Glomerular visceral epithelial cell (primary cell): ENCODE data around the gene CEP104.

Experiments used
- DNase-seq: peaks from one replicate; pipeline ENCODE4 v3.0.0-alpha.2; 2016; ENCODE audit errors: extremely low spot score

The CEP104 gene

DNA sequence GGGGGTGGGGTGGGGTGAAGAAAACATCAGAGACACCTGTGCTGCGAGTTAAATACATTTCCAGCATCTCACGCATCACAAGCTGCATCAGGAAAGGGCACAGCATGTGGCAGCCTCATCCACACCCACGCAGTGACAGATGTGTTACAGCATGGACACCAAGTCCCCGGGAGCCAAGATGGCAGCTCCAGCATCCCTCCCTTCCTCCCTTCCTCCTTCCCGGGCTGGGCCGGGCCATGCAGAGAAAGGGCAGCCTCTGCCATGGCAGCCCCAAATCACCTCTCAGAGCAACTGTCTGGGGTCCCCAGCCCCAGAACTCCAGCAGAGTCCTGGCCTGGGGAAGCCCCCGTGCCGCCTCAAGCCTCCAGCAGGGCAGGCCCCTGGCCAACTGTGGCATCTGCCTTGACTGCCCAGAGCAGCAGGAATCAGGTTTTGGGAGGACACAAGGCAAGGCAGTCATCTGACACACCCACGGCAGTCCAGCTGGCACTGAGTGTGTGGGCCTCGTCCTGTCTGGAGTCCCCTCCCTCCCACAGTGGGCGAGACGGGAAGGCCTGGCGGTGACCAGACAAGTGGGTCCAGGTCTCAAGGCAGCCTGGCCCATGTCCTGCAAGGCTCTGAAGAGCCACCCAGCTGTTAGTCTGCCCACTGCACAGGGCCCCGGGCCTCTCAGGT lies 78.3 kb downstream of the CEP104 start:
- DNase-seq, result no peak

DNA sequence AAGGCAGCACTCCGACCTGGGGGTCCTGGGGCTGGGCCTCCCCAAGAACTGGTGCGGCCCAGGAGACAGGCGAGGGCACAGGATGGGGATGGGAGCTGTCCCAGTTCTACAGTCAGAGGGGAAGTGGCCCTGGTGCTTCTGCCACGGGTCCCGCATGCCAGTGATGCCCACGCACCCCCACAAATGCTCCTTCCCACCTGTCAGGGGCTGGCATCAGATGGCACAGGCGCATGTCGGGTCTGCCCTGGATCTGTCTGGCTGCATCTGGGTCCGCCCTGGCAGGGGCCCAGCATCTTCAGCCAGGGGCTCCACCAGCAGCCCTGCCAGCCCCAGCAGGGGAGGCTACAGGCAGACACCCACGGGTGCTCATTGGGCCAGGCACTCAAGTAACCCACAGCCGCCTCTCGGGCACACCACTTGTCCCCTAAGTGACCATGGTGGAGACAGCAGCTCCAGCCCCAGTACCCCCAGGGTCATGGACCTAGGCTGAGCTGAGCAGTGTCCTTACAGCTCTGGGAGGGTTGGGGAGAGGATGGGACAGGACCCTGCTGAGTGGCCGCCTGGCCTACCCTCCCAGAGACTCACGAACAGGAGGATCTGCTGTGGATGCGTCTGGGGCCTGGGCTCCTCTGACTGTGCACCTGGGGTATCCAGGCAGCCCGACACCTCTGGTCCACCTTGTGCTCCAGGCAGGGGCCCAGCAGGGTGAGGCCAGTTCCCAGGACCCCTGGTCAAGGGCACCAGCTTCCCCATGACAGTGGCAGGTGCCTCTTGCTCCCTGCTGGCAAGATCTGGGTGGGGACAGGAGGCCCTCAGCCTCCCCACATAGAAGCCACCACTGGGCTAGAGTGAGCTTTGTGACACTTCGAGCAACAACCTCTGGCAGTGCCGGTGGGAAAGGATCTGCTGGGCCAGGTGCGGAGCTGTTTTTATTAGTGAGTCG lies 79.1 kb downstream of the CEP104 start:
- DNase-seq, result no peak

DNA sequence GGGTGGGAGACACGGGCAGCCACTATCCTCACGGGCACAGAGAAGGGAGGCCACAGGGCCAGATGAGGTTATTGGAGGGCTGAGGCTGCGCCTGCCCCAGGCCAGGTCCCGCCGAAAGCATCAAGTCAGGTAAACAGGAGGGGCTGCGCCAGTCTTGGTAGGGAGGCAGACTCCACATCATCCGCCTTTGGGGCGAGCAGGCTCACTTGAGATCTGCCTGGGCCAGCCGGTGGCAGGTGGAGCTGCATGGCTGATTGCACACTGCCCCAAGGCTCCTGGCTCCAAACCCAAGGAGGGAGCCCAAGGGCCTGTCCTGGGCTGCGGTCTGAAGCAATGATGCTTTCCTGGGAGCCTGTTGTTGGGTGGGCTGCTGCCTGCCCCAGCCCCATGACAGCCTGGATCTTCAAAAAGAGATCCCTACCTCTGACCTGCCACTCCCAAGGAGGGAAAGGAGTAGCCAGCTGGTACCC lies 79.9 kb downstream of the CEP104 start:
- no peak for DNase-seq

DNA sequence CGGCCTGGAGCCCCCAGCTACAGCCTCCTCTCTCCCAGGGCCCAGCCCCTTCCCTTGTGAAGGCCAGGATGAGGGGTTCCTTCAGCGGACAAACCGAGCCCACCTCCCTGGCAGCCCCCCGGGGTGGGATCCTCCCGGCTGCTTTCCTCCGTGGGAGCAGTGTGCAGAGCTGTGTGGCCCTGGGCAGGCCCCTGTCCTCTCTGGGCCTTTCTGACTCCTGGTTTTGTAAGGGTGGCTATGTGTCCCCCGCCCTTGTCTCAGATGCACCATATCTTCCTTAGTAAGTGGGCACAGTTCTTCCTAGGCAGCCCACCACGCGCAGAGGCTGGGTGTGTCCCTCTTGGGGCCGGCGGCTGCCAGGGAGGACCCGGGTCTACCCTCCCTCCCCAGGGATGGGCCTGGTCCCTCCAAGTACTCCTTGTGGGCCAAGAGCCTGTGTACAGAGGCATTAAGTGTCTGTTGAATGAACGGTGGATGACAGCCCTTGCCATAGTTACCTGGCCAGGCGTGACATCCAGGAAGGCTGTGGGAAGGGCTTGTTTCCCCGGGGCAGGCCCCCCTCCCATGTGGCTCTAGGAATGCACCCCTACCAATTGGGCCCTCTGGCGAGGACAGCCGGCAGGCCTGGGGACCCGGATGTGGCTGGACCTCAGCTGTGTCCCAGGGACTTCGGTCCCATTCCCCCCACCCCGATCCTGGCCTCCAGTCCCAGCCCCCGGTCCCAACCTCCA lies 80.6 kb downstream of the CEP104 start:
- DNase-seq, result no peak

DNA sequence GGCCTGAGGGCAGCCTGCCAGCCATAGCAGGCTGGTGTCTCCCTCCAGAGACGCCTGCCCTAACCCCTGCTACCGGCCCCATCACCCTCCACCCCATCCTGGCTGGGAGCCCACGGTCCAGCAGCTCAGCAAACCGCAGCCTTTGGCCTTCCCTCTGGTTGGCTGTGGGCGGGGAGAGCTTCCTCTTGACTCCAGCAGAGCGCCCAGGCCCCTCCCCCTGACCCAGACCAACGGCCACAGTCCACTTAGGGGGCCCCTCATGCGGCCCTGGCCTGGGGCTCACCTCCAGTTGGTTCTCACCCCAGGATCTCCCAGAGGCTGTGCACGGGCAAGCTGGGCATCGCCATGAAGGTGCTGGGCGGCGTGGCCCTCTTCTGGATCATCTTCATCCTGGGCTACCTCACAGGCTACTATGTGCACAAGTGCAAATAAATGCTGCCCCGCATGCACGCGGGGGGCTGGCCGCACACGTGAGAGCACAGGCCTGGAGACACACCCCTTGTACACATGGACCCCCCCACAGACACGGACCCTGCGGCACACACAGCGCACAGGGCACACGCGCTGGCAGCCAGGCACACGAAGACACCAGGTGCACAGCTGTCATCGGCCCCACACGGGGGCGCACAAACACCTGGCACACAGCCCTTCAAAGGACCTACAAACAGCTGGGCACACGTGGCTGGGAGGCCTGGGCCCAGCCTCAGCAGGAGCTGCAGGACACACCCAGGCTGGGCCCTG lies 81.4 kb downstream of the CEP104 start:
- DNase-seq, result peak; percentile 86

DNA sequence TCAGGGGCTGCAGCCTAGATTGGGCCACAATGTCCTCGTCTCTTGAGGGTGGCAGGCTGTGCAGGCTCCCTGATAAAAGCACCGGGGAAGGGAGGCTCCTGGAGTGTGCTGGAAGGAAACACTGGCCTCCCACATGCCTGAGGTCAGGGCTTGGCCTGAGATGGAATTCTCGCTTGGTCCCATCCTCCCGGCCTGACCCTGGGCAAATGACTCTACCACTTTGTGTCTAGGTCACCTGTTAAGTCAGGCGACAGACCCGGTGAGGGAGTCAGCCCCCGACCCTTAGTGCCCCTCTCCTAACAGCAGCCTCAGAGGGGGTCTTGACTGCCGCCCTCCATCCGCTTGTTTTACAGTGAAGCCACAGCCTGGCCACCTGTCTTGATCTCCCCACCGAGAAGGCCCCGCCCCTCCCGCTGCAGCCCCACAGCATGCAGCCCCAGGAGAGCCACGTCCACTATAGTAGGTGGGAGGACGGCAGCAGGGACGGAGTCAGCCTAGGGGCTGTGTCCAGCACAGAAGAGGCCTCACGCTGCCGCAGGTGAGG lies 82.0 kb downstream of the CEP104 start:
- DNase-seq, result peak; percentile 49

DNA sequence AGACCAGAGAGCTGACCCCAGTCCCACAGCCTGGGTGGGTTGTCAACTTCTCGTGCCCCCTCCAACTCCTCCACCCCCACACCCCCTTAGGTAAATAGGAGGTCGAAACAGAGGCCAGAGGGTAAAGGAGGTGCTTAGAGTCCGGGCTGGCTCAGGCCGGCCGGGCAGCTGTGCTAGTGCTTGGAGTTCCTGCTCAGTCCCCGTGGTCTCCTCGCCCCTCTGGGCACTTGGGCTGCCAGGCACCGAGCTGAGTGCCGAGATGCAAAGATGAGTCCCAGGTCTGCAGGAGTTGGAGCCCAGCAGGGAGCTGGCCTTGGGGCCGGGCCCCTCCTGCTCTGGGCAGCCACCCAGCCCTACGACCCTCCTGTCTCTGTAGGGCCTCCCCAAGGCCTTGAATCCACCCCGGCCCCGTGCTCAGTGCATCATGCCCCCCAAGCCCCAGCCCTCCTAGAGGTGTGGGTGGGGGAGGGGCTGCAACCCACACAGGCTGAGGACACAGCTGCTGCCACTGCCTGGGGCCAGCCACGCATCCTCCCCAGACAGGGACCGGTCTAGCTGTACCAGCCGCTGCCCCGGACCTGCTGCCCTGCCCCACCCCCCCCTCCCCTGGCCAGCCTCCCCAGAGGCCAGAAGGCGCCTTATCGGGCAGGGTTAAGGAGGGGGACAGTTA lies 82.6 kb downstream of the CEP104 start:
- no peak for DNase-seq

DNA sequence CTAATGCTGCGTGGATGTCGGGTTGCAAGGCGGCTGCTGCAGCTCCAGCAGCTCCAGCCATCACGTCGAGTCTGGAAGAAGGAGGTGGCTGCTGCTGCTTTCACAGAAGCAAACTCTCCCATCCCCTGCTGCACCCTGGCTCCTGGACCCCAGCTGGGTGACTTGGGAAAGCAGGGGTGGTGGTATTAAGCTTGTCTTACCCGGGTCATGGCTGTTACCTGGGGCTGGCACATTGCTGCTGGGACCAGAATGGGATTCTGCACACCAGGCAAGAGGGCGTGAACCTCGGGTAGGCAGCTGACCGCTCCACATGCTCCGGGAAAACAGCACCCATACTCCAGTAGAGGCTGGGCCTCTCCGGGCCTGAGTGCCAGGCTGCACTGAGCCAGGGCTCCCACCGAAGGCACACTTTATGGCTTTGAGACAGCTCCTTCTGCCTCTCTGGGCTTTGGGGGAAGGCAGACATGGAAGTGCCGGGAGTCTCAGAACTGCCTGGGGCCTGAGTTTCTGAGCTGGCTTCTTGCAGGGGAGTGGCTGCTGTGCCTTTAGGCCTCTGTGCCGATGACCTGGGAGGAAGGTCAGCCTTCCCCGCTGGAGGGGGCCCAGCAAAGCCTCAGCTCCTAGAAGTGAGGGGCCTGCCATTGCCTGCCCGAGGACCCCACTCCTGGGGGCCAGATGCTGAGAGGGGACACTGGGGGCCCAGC lies 83.3 kb downstream of the CEP104 start:
- no peak for DNase-seq

DNA sequence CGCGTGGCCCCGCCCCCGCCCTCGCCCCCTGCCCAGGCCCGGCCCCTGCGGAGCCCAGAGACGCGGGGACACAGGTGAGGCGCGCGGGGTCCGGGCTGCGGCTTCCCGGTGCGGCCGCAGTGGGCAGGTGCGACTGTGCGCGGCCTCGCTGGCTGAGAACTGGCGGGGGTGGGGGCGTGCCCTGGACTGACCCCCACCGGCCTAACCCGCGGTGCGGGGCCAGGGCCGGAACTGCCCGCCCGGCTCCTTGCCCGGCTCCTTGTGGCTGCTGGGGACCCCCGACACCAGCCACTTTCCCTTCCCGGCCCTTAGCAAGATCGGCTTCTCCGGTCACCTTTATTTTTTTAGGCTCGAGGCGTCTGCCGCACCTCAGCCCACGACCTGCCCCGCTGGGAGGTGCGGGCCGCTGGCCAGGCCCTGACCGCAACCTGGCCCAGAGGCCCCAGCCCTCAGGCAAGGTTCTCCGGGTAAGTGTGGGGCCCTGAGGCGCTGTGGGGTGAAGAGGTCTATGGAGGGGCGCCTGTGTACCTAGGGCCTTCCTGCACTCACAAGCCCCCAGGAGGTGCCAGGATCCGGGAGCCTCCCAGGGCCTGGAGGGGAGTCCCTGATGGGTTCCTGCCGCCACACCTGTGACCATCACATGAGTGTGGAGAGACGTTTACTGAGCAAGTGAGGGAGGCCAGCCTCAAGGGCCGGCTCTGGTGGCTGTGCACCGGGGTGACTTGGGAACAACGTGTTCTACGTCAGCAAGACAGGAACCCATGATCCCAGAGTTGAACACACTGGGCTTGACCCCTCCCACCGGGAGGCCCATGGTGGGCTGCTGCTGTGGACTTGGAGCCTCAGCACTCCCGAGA lies 84.1 kb downstream of the CEP104 start, which contains the start of gene SMIM1:
Gene SMIM1, plus strand, starts transcription at position 35 of the 857 bp plus-strand sequence. CDS start 2,625 bp downstream, outside the sequence.
- no peak for DNase-seq

DNA sequence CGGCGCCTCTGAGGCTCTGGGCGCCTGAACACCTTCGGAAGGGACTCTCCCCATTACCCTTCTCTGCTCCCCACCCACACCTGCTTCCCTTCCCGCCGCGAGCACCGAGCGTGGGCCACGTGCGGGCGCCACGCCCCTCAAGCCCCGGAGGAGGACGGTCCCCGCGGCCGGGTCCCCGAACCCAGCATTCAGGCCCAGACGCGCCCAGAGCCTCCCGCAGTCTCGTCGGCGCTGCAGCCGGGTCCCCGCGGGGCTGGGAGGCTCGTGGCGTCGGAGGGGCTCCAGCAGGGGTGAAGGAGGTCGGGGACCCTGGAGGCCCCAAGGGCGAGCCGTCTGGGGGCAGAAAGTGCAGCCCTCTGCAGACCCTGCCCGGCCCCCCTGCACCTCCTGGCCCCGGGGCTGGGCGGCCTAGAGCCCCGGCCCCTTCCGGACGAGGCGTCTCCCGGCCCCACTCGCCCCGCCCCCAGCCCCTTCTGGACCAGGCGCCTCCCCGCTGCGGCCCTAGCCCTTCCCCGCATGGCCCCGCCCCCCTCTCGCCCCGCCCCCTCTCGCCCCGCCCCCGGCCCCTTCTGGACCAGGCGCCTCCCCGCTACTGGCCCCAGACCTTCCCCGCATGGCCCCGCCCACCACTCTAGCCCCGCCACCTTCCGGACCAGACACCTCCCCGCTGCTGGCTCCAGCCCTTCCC lies 84.8 kb downstream of the CEP104 start:
- DNase-seq, result peak; percentile 87

DNA sequence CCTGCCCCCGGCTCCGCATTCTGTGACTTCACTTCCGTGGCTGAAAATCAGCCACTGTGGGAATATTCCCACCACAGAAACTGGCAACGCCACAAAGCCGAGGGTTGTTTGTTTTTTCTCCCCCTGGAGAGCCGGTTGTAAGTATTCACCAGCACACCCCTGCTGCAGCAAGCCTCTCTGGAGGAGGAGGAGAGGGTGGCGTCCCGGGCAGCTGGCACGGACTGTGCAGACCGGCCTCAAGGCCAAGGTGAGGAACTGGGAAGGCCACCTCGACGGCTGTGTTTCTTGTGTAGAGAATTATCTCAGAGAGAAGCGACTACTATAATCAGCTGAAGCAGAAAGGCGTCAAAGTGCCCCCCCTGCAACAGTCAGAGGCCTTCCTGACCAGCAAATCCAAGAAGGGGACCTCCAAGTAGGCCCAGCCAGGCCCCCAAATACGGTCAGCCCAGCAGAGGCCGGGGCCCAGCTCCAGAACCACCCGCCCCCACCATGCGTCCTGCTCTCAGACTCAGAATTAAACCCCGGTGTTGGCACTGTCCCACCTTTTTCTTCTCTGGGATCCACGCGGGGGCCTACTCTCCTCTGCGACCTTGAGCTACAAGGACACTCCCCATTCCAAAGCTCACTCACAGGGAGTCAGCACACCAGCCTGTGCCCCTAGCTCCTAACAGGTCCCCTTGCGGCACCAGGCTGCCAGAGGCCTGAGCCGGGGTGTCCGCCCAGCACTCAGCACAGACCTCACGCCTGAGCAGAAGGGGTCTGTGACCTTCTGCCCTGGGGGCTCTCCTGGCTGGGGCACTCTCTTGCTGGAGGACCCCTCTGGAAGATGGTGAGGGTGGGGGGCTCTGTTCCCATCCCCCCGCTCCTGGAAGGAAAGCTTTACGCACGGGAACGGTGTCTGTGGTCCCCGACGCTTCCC lies 85.6 kb downstream of the CEP104 start:
- no peak for DNase-seq

DNA sequence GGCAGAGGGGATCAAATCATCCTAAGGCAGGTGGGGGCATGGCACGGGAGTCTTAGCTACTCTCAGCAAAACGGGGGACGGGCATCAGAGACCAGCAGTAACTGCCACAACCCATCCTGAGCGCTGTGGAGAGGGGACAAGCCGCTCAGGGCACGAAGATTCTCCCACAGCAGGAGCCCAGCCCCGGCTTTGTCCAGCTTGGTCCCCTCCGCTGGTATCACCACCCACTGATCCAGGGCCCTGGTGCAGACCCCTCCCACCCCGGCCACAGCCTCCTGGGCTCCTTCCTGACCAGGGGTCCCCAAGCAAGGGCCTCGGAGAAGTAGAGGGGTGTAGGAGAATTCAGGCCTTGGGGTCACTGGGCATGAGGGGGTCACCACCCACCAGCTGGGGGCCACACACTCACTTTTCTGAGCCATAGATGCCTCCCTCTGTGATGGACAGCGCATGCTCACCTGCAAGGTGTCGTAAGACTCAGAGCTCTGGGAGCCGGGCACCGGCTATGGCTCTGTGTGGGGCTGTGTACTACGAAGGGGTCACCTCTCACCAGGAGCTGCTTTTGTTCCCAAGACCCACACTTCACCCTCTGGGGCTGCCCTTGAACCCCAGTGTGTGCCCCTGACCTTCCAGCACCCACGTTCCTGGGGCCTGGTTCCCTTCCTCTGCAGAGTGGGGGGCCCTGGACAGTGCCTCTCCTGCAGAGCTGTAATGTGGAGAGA lies 86.8 kb downstream of the CEP104 start:
- no peak for DNase-seq

DNA sequence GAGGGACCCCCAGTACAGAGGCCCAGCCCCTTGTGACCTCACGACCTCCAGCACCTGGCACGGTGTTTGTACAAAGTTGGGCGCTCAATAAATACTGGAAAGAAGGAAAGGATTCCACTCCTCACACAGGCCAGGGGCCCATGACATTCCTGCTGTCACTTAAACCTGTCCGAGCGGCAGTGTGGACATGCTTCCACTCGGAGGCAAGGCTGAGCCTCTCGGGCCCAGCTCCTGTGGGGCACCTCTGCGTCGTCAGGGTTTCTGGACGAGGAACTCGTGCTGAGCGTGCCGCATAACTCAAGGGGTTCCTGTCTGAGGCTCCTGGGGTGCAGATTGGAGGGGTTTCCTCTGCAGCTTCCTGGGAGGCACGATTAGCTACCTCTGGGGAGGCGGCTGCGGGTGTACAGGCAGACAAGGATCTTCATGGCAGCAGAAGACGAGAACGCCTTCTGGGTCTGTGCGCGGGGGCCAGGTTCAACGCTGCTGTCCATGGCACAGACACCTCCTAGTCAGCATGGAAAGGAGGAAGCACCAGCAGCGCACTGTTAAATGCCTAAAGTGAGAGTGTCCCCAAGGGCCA lies 88.1 kb downstream of the CEP104 start:
- no peak for DNase-seq

DNA sequence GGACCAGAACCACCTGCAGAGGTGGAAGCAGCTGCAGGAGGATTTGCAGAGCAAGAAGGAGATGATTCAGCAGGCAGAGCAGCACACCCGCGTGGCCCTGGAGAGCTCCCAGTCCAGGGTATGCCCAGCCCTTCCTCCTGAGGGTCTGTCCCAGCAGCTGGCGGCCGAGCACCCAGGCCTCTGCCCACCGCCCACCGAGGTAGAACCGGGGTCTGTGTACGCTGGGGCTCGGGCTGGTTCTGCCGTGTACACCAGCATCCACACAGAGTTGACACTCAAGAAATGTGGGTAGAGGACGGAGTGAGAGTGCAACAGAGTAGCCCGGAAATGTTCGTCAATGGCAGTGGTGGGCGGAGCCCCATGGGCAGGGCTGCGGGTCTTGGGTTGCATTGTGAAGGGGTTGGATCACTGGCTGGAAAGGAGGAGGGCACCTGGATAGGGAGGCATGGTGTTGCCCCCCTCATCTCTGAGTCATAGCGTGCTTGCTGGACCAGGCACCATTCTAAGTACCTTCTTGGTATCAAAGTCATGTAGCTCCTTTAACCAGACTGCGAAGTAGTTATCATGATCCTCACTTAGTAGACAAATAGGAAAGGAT lies 89.6 kb downstream of the CEP104 start:
- DNase-seq, result no peak

DNA sequence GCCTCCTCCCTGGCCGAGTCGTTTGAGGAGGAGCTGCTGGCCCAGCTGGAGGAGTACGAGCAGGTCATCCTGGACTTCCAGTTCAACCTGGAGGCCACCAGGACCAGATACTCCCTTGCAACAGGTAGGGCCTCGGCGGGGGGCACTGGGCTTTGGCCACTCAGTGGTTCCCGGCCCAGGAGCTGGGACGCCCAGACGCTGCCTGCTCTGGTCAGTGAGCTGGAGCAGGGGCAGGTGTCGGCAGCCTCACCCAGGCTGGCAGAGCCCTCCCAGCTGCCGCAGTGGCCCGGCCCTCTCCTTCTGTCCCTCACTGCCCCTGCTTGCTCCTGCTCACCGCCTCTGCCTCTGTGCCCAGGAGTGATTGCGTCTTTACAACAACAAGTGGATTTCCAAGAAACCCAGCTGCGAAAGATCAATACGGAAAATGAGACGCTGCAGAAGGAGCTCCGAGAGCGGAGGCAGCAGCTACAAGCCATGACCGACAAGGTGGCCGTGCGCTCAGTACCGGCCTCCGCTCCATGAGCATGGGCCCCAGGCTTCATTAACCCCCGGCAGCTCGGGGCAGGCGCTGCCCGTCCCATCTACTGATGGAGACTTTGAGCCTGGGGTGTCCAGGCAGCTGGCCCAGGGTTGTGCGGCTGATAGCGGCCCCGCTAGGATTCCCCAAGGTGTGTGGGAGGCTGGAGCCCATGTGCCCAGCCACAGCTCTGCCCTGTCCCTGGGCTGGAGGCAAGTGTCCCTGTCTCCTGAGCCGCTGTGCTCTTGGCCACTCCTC lies 93.5 kb downstream of the CEP104 start:
- DNase-seq, result no peak
